Activated T-helper 1 cell treated with anti-CD3 and anti-CD28 coated beads, Interleukin-12 subunit alpha, Interleukin-12 subunit beta, Interleukin-2, Interleukin-4 antibody, amounts not matched to agents 30 ng/mL and 10 ng/mL and 1 ng/mL, durations not matched to agents 14 hours and 24 hours and 36 hours (primary cell): ENCODE results near the gene CDKN1A. TPM values are rescaled to one million over a fixed set of nuclear protein-coding genes. Genes with fewer than 3 reads are reported as not detected.

ENCODE experiments used
- DNase-seq: peaks from one replicate; pipeline ENCODE4 v3.0.0; 2021; ENCODE audit warnings: low spot score
- H3K27ac Mint-ChIP-seq: one replicate; pipeline ENCODE4 v1.8.0; 2021; ENCODE audit warnings: mild to moderate bottlenecking, mixed read lengths
- H3K27me3 Mint-ChIP-seq: one replicate; pipeline ENCODE4 v1.8.0; 2022; ENCODE audit warnings: mild to moderate bottlenecking, moderate library complexity, mixed read lengths; ENCODE audit not compliant: insufficient read depth
- H3K36me3 Mint-ChIP-seq: one replicate; pipeline ENCODE4 v1.8.0; 2021; ENCODE audit warnings: low read depth, mixed read lengths
- H3K4me1 Mint-ChIP-seq: one replicate; pipeline ENCODE4 v1.8.0; 2021; ENCODE audit warnings: low read depth, mixed read lengths
- H3K4me3 Mint-ChIP-seq: one replicate; pipeline ENCODE4 v1.8.0; 2021; ENCODE audit warnings: mild to moderate bottlenecking, moderate library complexity, mixed read lengths
- H3K9me3 Mint-ChIP-seq: one replicate; pipeline ENCODE4 v1.8.0; 2021; ENCODE audit warnings: mixed read lengths
- intact Hi-C: fragments of 100-400 bp; cut with micrococcal nuclease; formaldehyde crosslinking; loops from one replicate; pipeline ENCODE4 v1.15.1; 2024
- total RNA-seq: library from RNA; stranded (reverse); gene quantifications from 2 replicates; pipeline ENCODE4 v1.2.3, GENCODE V29; 2022

CDKN1A gene
- total RNA-seq, 1 donor from 2014 or later: 107 TPM

DNA sequence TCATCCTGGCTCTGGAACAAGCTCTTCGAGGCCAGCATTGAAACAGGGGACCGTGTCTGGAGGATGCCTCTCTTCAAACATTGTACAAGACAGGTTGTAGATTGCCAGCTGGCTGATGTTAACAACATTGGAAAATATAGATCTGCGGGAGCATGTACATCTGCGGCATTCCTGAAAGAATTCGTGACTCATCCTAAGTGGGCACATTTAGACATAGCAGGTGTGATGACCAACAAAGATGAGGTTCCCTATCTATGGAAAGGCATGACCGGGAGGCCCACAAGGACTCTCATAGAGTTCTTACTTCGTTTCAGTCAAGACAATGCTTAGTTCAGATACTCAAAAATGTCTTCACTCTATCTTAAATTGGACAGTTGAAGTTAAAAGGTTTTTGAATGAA, 3.6 kb upstream of the CDKN1A start:
- peaks cover 2% of the 10 kb centered on the region for H3K27me3 Mint-ChIP-seq
- no peak overlapping the region for H3K27ac Mint-ChIP-seq
- peak overlapping the region; percentile 19 for H3K4me3 Mint-ChIP-seq
- H3K36me3 Mint-ChIP-seq: peaks cover 4% of the 10 kb centered on the region
- H3K9me3 Mint-ChIP-seq: no peaks in the 10 kb centered on the region
- no peak for DNase-seq
- intact Hi-C loops: loop anchor here (5.0 kb wide), 2 partner anchors 312 to 753 kb away; partner anchors contain the start of genes MTCH1 and SRPK1
- H3K4me1 Mint-ChIP-seq: peaks cover 38% of the 10 kb centered on the region

DNA sequence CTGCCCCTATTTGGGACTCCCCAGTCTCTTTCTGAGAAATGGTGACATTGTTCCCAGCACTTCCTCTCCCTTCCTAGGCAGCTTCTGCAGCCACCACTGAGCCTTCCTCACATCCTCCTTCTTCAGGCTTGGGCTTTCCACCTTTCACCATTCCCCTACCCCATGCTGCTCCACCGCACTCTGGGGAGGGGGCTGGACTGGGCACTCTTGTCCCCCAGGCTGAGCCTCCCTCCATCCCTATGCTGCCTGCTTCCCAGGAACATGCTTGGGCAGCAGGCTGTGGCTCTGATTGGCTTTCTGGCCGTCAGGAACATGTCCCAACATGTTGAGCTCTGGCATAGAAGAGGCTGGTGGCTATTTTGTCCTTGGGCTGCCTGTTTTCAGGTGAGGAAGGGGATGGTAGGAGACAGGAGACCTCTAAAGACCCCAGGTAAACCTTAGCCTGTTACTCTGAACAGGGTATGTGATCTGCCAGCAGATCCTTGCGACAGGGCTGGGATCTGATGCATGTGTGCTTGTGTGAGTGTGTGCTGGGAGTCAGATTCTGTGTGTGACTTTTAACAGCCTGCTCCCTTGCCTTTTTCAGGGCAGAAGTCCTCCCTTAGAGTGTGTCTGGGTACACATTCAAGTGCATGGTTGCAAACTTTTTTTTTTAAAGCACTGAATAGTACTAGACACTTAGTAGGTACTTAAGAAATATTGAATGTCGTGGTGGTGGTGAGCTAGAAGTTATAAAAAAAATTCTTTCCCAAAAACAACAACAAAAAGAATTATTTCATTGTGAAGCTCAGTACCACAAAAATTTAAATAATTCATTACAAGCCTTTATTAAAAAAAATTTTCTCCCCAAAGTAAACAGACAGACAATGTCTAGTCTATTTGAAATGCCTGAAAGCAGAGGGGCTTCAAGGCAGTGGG, 2.1 kb upstream of the CDKN1A start:
- intact Hi-C loops: loop anchor here (1.0 to 5.0 kb wide), 3 partner anchors 14 to 754 kb away; partner anchors contain the start of genes MTCH1 and SRPK1
- Mint-ChIP-seq H3K27me3 (peaks cover 4% of the 10 kb centered on the region), H3K4me3 (peak overlapping the region; percentile 83), H3K4me1 (peaks cover 48% of the 10 kb centered on the region), H3K27ac (peak overlapping the region; percentile 89), H3K36me3 (peaks cover 9% of the 10 kb centered on the region), H3K9me3 (no peaks in the 10 kb centered on the region)
- DNase-seq: no peak

DNA sequence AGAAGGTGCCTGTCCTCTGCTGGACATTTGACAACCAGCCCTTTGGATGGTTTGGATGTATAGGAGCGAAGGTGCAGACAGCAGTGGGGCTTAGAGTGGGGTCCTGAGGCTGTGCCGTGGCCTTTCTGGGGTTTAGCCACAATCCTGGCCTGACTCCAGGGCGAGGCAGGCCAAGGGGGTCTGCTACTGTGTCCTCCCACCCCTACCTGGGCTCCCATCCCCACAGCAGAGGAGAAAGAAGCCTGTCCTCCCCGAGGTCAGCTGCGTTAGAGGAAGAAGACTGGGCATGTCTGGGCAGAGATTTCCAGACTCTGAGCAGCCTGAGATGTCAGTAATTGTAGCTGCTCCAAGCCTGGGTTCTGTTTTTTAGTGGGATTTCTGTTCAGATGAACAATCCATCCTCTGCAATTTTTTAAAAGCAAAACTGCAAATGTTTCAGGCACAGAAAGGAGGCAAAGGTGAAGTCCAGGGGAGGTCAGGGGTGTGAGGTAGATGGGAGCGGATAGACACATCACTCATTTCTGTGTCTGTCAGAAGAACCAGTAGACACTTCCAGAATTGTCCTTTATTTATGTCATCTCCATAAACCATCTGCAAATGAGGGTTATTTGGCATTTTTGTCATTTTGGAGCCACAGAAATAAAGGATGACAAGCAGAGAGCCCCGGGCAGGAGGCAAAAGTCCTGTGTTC, 1.3 kb upstream of the CDKN1A start:
- intact Hi-C loops: loop anchor here (1.0 to 5.0 kb wide), 3 partner anchors 15 to 755 kb away; partner anchors contain the start of genes MTCH1 and SRPK1
- H3K4me3 Mint-ChIP-seq: peak overlapping the region; percentile 83
- no peaks in the 10 kb centered on the region for H3K9me3 Mint-ChIP-seq
- peak overlapping the region; percentile 89 for H3K27ac Mint-ChIP-seq
- peaks cover 53% of the 10 kb centered on the region for H3K4me1 Mint-ChIP-seq
- DNase-seq: no peak
- H3K36me3 Mint-ChIP-seq: peaks cover 9% of the 10 kb centered on the region
- H3K27me3 Mint-ChIP-seq: peaks cover 4% of the 10 kb centered on the region

DNA sequence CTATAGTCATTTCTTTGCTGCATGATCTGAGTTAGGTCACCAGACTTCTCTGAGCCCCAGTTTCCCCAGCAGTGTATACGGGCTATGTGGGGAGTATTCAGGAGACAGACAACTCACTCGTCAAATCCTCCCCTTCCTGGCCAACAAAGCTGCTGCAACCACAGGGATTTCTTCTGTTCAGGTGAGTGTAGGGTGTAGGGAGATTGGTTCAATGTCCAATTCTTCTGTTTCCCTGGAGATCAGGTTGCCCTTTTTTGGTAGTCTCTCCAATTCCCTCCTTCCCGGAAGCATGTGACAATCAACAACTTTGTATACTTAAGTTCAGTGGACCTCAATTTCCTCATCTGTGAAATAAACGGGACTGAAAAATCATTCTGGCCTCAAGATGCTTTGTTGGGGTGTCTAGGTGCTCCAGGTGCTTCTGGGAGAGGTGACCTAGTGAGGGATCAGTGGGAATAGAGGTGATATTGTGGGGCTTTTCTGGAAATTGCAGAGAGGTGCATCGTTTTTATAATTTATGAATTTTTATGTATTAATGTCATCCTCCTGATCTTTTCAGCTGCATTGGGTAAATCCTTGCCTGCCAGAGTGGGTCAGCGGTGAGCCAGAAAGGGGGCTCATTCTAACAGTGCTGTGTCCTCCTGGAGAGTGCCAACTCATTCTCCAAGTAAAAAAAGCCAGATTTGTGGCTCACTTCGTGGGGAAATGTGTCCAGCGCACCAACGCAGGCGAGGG, 594 bp upstream of the CDKN1A start:
- H3K4me1 Mint-ChIP-seq: peaks cover 60% of the 10 kb centered on the region
- peak overlapping the region; percentile 83 for H3K4me3 Mint-ChIP-seq
- DNase-seq: no peak
- H3K27me3 Mint-ChIP-seq: peaks cover 4% of the 10 kb centered on the region
- peaks cover 16% of the 10 kb centered on the region for H3K36me3 Mint-ChIP-seq
- H3K9me3 Mint-ChIP-seq: no peaks in the 10 kb centered on the region
- intact Hi-C loops: loop anchor here (1.0 to 5.0 kb wide), 4 partner anchors 16 to 756 kb away; partner anchors contain the start of genes MTCH1, SRPK1 and STK38
- peak overlapping the region; percentile 89 for H3K27ac Mint-ChIP-seq

DNA sequence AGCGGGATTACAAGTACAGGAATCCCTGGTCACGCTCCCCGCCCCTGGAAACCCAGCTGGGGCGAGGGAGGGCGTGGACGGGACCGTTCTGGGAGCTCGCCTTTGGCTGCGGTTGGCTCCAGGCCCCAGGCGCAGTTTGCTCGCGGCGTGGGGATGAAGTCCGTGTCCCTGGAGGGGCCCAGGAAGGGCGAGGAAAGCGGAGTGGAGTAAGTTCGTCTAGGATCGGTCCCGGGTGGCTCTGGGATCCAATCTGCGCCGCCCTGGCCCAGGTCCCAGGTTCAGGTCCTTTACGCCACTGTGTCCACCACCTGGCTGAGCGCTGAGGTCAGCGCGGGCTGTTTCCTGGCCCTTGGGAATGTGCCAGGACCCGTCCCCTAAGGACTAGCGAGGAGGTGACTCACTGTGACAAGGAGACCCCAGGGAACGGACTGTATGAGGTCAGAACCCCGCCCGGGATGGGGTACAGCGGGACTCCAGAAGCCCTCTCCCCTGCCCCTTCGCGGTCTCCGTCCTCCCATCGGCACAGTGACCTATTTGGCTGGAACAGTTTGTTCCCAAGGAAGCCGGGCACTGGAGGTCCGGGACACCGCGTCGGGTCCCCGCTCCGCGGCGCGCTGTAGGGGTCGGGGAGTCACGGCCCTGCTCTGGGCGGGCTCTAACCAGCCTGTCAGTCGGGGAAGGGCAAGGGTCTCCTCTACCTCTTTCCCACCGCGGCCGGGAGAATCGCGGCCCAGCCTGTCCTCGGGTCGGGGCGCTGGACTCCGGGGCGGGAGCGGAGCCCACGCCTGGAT, 724 bp downstream of the CDKN1A start:
- DNase-seq: peak; percentile 27
- H3K36me3 Mint-ChIP-seq: peaks cover 26% of the 10 kb centered on the region
- intact Hi-C loops: loop anchor here (2.0 to 5.0 kb wide), 3 partner anchors 132 to 757 kb away; partner anchors contain the start of genes MTCH1, SRPK1 and STK38

DNA sequence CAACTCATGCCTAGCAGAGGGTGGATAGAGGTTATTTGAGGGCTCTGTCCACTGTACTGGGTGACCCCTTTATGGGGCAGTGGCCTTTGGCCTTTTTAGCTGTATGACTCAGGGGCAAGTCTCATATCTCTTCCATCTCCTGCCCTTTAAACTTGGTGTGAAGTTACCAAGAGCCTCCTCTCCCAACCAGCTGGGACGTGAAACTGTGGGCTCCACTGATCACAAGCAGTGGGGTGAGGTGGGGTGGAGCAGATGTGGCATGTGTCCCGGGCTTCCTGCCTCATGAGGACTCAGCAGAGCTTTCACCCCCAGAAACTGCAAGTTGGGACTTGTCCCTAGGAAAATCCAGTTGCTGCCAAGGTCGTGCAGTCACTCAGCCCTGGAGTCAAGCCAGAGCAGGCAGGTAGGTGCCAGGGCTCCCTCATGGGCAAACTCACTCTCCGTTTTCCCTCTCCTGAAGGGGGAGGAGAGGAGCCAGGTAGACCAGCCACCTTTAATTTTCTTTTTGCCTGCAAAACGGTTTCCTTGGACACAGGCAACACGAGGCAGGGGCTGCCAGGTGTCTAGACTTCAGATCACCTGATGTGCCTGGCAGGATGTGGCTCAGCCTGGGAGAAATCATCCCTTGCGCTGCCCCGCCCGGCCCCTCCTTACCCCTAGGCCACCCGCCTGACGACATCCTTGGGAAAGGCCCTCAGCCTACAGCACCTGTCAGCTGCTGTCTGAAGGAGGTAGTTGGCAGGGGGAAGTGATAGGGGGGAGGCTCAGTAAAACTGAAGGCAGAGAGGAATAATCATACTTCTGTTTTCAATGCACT, 4.0 kb downstream of the CDKN1A start:
- Mint-ChIP-seq H3K36me3 (peaks cover 53% of the 10 kb centered on the region), H3K4me1 (peaks cover 62% of the 10 kb centered on the region), H3K9me3 (no peaks in the 10 kb centered on the region), H3K4me3 (peak overlapping the region; percentile 97), H3K27ac (peak overlapping the region; percentile 89), H3K27me3 (peaks cover 2% of the 10 kb centered on the region)
- DNase-seq: peak; percentile 73
- intact Hi-C loops: loop anchor here (5.0 kb wide), 1 partner anchor 190 kb away; the partner anchor contains the start of gene PPIL1

More for the DNA sequence above, 724 bp downstream of the CDKN1A start:
- Mint-ChIP-seq H3K4me3 (peak overlapping the region; percentile 97), H3K27ac (peak overlapping the region; percentile 96), H3K27me3 (peaks cover 4% of the 10 kb centered on the region), H3K9me3 (no peaks in the 10 kb centered on the region), H3K4me1 (peaks cover 72% of the 10 kb centered on the region)

DNA sequence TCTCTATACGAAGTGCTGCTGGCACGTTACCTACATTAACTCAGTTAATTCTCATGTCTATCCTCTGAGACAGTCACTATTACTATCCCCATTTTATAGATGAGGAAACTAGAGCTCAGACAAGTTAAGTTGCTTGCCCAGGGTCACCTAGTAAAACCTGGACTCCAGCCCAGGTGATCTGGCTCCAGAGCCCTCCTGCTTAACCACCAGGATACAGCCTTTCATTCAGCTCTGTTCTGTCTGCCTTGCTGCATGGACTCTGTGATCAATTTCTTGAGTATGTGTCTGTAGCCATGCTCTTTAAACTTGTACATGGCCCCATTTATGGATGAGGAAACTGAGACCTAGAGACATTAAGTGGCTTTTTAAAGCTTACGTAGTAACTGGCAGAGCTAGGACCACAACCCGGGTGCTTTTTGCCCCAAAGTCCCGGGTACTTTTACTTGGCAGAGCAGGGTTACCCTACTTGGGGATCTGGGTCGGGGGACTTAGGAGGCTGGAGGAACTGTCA, 4.7 kb downstream of the CDKN1A start:
- Mint-ChIP-seq H3K36me3 (peaks cover 55% of the 10 kb centered on the region), H3K27me3 (peaks cover 2% of the 10 kb centered on the region)
- intact Hi-C loops: loop anchor here (5.0 kb wide), 1 partner anchor 189 kb away; the partner anchor contains the start of gene PPIL1

DNA sequence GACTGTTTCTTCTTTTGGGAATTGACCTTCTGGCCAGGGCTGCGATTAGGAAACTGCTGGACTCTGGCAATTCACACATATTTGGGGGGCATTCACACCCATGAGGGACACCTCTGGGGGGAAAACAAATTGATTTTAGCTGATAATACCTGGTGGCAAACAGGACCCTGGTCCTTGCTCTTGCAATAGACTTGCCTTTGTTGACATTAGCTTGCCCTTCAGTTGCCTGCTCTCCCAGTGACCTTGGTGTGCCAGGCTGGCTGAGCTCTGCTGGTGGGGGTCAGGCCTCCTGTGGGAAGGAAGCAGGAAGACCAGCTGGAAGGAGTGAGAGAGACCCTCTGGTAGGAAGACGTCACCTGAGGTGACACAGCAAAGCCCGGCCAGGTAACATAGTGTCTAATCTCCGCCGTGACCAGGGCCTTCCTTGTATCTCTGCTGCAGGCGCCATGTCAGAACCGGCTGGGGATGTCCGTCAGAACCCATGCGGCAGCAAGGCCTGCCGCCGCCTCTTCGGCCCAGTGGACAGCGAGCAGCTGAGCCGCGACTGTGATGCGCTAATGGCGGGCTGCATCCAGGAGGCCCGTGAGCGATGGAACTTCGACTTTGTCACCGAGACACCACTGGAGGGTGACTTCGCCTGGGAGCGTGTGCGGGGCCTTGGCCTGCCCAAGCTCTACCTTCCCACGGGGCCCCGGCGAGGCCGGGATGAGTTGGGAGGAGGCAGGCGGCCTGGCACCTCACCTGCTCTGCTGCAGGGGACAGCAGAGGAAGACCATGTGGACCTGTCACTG, 5.3 kb downstream of the CDKN1A start:
- peak overlapping the region; percentile 89 for H3K27ac Mint-ChIP-seq
- DNase-seq: no peak
- H3K9me3 Mint-ChIP-seq: no peaks in the 10 kb centered on the region
- H3K4me1 Mint-ChIP-seq: peaks cover 55% of the 10 kb centered on the region
- peaks cover 2% of the 10 kb centered on the region for H3K27me3 Mint-ChIP-seq
- H3K36me3 Mint-ChIP-seq: peaks cover 55% of the 10 kb centered on the region
- peak overlapping the region; percentile 97 for H3K4me3 Mint-ChIP-seq
- intact Hi-C loops: loop anchor here (5.0 kb wide), 1 partner anchor 188 kb away; the partner anchor contains the start of gene PPIL1

More for the DNA sequence above, 4.7 kb downstream of the CDKN1A start:
- no peaks in the 10 kb centered on the region for H3K9me3 Mint-ChIP-seq
- H3K27ac Mint-ChIP-seq: peak overlapping the region; percentile 89
- peak overlapping the region; percentile 97 for H3K4me3 Mint-ChIP-seq
- peaks cover 55% of the 10 kb centered on the region for H3K4me1 Mint-ChIP-seq
- no peak for DNase-seq

DNA sequence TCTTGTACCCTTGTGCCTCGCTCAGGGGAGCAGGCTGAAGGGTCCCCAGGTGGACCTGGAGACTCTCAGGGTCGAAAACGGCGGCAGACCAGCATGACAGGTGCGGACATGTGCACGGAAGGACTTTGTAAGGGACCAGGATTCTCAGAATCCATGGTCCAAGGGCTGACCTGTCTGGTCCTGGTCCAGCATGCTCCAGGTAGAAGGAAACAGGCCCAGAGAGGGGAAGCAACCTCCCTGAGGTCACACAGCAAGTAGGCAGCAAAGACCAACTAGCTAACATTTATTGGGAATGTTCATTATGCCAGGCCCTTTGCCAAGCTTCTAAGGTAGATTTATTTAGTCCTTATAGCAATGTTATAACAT, 5.9 kb downstream of the CDKN1A start:
- intact Hi-C loops: loop anchor here (5.0 kb wide), 1 partner anchor 188 kb away; the partner anchor contains the start of gene PPIL1
- H3K27me3 Mint-ChIP-seq: peaks cover 2% of the 10 kb centered on the region
- H3K4me1 Mint-ChIP-seq: peaks cover 55% of the 10 kb centered on the region
- H3K27ac Mint-ChIP-seq: no peak overlapping the region
- no peak for DNase-seq
- H3K9me3 Mint-ChIP-seq: no peaks in the 10 kb centered on the region
- no peak overlapping the region for H3K4me3 Mint-ChIP-seq
- H3K36me3 Mint-ChIP-seq: peaks cover 55% of the 10 kb centered on the region

DNA sequence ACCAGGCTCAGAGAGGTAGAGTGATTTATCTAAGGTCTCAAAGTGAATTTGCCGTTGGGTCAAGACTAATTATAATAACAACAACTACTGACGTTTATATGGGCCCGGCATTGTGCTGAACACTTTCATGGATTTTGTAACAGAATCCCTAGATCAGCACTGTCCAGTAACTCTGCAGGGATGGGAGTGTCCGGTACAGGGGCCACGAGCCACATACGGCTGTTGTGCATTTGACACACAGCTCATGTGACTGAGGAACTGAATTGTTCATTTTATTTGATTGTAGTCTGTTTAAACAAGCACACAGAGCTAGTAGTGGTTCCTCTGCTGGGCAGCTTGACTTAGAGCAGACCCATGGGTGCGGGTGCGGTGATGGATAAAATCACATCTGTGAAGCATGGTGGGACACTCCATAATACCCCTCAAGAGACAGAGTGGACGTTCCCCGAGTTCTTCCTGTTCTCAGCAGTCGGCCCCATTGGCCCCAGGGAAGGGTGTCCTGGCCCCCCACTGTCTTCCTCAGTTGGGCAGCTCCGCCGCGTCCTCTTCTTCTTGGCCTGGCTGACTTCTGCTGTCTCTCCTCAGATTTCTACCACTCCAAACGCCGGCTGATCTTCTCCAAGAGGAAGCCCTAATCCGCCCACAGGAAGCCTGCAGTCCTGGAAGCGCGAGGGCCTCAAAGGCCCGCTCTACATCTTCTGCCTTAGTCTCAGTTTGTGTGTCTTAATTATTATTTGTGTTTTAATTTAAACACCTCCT, 6.8 kb downstream of the CDKN1A start:
- intact Hi-C loops: no loop called here
- H3K4me1 Mint-ChIP-seq: peaks cover 59% of the 10 kb centered on the region
- no peak overlapping the region for H3K27ac Mint-ChIP-seq
- no peak for DNase-seq
- H3K4me3 Mint-ChIP-seq: no peak overlapping the region
- H3K27me3 Mint-ChIP-seq: no peaks in the 10 kb centered on the region
- H3K36me3 Mint-ChIP-seq: peaks cover 55% of the 10 kb centered on the region
- no peaks in the 10 kb centered on the region for H3K9me3 Mint-ChIP-seq
